ENCODE results near the gene MMUT. TPM values are rescaled to one million over a fixed set of nuclear protein-coding genes. Genes with fewer than 3 reads are reported as not detected.

MMUT gene
- total RNA-seq, 1 experiment from 2014 or later, result 12.4 TPM

- DNase-seq (ENCODE audit: low read depth, low spot score) (no peak), ATAC-seq (no peak)
- BruUV-seq (replicated peaks), result no TSS peak
- no peak overlapping the region for H2AFZ ChIP-seq (ENCODE audit: low read depth, low read length, poor library complexity, severe bottlenecking)
- H3K9ac ChIP-seq (ENCODE audit: low read length), result no peak overlapping the region
- H3K4me2 ChIP-seq (ENCODE audit: low read length), result no peak overlapping the region
- H3K9me2 ChIP-seq (ENCODE audit: insufficient read depth), result no peaks in the 10 kb centered on the region
- no peaks in the 10 kb centered on the region for H3K36me3 ChIP-seq (ENCODE audit: control insufficient read depth in 1 of 2, insufficient read depth in 2 of 2, low read length in 2 of 2)
- no peak overlapping the region for H3K4me3 ChIP-seq (replicated peaks in 1 of 2; ENCODE audit: low read depth in 1 of 2, low read length in 2 of 2)
- H3K27ac ChIP-seq (ENCODE audit: low read depth, low read length), result no peak overlapping the region
- ChIA-PET RAD21 (ENCODE audit: low non-redundant PET in 1 of 2, low total read pairs in 2 of 2, uncharacterized antibody in 2 of 2, unreplicated experiment in 2 of 2) (no interaction called here), POLR2A (no interaction called here), CTCF (no interaction called here)
- no peaks in the 10 kb centered on the region for H3K4me1 ChIP-seq (ENCODE audit: control insufficient read depth in 1 of 2, insufficient read depth in 2 of 2, low read length in 2 of 2)
- no peaks in the 10 kb centered on the region for H3K27me3 ChIP-seq (ENCODE audit: insufficient read depth, low read length)
- intact Hi-C loops (cut with micrococcal nuclease), result no loop called here
- no peaks in the 10 kb centered on the region for H3K9me3 ChIP-seq (ENCODE audit: control insufficient read depth in 1 of 2, insufficient read depth in 1 of 2, low read depth in 1 of 2, low read length in 2 of 2)
- no peaks in the 10 kb centered on the region for H4K20me1 ChIP-seq (ENCODE audit: insufficient read depth)
- TF ChIP-seq TCF7L2 (IDR thresholded peaks at IDR 0.05; ENCODE audit: borderline replicate concordance, extremely low read depth, insufficient read depth, insufficient read length), result no peak
- TF ChIP-seq, protein P1, sequence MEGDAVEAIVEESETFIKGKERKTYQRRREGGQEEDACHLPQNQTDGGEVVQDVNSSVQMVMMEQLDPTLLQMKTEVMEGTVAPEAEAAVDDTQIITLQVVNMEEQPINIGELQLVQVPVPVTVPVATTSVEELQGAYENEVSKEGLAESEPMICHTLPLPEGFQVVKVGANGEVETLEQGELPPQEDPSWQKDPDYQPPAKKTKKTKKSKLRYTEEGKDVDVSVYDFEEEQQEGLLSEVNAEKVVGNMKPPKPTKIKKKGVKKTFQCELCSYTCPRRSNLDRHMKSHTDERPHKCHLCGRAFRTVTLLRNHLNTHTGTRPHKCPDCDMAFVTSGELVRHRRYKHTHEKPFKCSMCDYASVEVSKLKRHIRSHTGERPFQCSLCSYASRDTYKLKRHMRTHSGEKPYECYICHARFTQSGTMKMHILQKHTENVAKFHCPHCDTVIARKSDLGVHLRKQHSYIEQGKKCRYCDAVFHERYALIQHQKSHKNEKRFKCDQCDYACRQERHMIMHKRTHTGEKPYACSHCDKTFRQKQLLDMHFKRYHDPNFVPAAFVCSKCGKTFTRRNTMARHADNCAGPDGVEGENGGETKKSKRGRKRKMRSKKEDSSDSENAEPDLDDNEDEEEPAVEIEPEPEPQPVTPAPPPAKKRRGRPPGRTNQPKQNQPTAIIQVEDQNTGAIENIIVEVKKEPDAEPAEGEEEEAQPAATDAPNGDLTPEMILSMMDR (IDR thresholded peaks at IDR 0.05 in 2 of 3, conservative IDR thresholded peaks at IDR 0.05 in 1 of 3; ENCODE audit: borderline replicate concordance in 1 of 3, insufficient read depth in 1 of 3, low read depth in 2 of 3, low read length in 2 of 3), result no peak
- TF ChIP-seq, protein P2, sequence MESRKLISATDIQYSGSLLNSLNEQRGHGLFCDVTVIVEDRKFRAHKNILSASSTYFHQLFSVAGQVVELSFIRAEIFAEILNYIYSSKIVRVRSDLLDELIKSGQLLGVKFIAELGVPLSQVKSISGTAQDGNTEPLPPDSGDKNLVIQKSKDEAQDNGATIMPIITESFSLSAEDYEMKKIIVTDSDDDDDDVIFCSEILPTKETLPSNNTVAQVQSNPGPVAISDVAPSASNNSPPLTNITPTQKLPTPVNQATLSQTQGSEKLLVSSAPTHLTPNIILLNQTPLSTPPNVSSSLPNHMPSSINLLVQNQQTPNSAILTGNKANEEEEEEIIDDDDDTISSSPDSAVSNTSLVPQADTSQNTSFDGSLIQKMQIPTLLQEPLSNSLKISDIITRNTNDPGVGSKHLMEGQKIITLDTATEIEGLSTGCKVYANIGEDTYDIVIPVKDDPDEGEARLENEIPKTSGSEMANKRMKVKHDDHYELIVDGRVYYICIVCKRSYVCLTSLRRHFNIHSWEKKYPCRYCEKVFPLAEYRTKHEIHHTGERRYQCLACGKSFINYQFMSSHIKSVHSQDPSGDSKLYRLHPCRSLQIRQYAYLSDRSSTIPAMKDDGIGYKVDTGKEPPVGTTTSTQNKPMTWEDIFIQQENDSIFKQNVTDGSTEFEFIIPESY (IDR thresholded peaks at IDR 0.05; ENCODE audit: extremely low read depth, insufficient replicate concordance, low read length), result no peak
- no peak for TF ChIP-seq EZH2 (IDR thresholded peaks at IDR 0.05)
- no peak for TF ChIP-seq SP1 (IDR thresholded peaks at IDR 0.05; ENCODE audit: low read depth)
- H3K79me2 ChIP-seq (ENCODE audit: insufficient read depth, low read length), result no peaks in the 10 kb centered on the region
These were observed 36.1 kb upstream of the MMUT start for GRCh38 chr6:49499126-49499525.

Data from HCT116 (cell line).